OCI-LY7 (cell line): Measurements from ENCODE around the gene AOPEP. TPM values are rescaled to one million over a fixed set of nuclear protein-coding genes. Genes with fewer than 3 reads are reported as not detected.
A peak's percentile ranks its signal among the peaks of the same experiment; 100 is the strongest.

Experiments used
- BruUV-seq: library from RNA; stranded (reverse); fragments of 400-500 nt; replicated peaks from 2 replicates; lab custom pipeline; 2021; lab: Mats Ljungman, UMichigan
- CTCF ChIA-PET: fragments of 300-600 bp; sonication (Branson Sonifier 250); formaldehyde crosslinking; loops from one replicate; lab custom pipeline; 2022; ENCODE audit warnings: antibody characterized with exemption; ENCODE audit not compliant: unreplicated experiment; lab: Charles Lee
- POLR2A ChIA-PET: fragments of 300-600 bp; sonication (Branson Sonifier 250); formaldehyde crosslinking; loops from one replicate; lab custom pipeline; 2022; ENCODE audit warnings: antibody characterized with exemption; lab: Charles Lee
- DNase-seq: peaks from one replicate; pipeline ENCODE4 v3.0.0-alpha.2; 2015; ENCODE audit warnings: low spot score
- H2AFZ ChIP-seq: fragments of 200-600 bp; sonication (generic), shearing (Covaris generic); 2 replicates; pipeline ENCODE4 v1.6.1; 2014; ENCODE audit warnings: mild to moderate bottlenecking, antibody characterized with exemption, low read length, moderate library complexity
- H3K27ac ChIP-seq: fragments of 200-600 bp; sonication (generic); 2 replicates; pipeline ENCODE4 v1.5.1; 2014; ENCODE audit warnings: mixed run types, low read depth, mild to moderate bottlenecking, moderate library complexity, low read length, inconsistent platforms; ENCODE audit not compliant: poor library complexity, severe bottlenecking
- H3K36me3 ChIP-seq: fragments of 200-600 bp; sonication (generic); 2 replicates; pipeline ENCODE4 v1.6.1; 2014; ENCODE audit warnings: mild to moderate bottlenecking, antibody characterized with exemption, low read length, moderate library complexity, mixed read lengths; ENCODE audit not compliant: insufficient read depth
- H3K4me1 ChIP-seq: fragments of 200-600 bp; sonication (generic); 2 replicates; pipeline ENCODE4 v1.5.1; 2014; ENCODE audit warnings: mild to moderate bottlenecking, low read length; ENCODE audit not compliant: insufficient read depth, poor library complexity, severe bottlenecking
- H3K4me2 ChIP-seq: fragments of 200-600 bp; sonication (generic); 2 replicates; pipeline ENCODE4 v1.6.1; 2014; ENCODE audit warnings: mild to moderate bottlenecking, low read length
- H3K4me3 ChIP-seq: fragments of 200-600 bp; sonication (generic); 2 replicates; pipeline ENCODE4 v1.5.1; 2014; ENCODE audit warnings: mild to moderate bottlenecking, low read depth, low read length; ENCODE audit not compliant: poor library complexity, severe bottlenecking
- H3K79me2 ChIP-seq: fragments of 200-600 bp; sonication (generic); 2 replicates; pipeline ENCODE4 v1.6.1; 2016; ENCODE audit warnings: low read depth, mild to moderate bottlenecking, low read length, moderate library complexity, mixed read lengths; ENCODE audit not compliant: insufficient read depth
- H3K9me2 ChIP-seq: fragments of 200-600 bp; sonication (generic); 2 replicates; pipeline ENCODE4 v1.6.1; 2016; ENCODE audit warnings: mild to moderate bottlenecking, low read length, mixed read lengths; ENCODE audit not compliant: insufficient read depth
- H3K9me3 ChIP-seq: fragments of 200-600 bp; sonication (generic); 2 replicates; pipeline ENCODE4 v1.6.1; 2014; ENCODE audit warnings: mild to moderate bottlenecking, mixed run types, low read length, mixed read lengths
- H4K20me1 ChIP-seq: fragments of 200-600 bp; sonication (generic); 2 replicates; pipeline ENCODE4 v1.6.1; 2014; ENCODE audit warnings: mild to moderate bottlenecking, antibody characterized with exemption, low read length, moderate library complexity, mixed read lengths; ENCODE audit not compliant: insufficient read depth
- CTCF ChIP-seq: fragments of 200-600 bp; sonication (generic); conservative IDR thresholded peaks from 2 replicates; pipeline ENCODE4 v1.5.1; 2014; ENCODE audit warnings: mild to moderate bottlenecking, antibody characterized with exemption, low read length, moderate library complexity, mixed read lengths
- EZH2phosphoT487 ChIP-seq: fragments of 200-600 bp; sonication (generic); IDR thresholded peaks from 2 replicates; pipeline ENCODE4 v1.6.1; 2018; ENCODE audit warnings: low read depth, borderline replicate concordance, mild to moderate bottlenecking, mixed run types, antibody characterized with exemption, low read length, moderate library complexity, mixed read lengths
- intact Hi-C: fragments of 100-400 bp; cut with micrococcal nuclease; formaldehyde crosslinking; loops from one replicate; pipeline ENCODE4 v1.10.0; 2022; ENCODE audit not compliant: unreplicated experiment
- total RNA-seq, 2 experiments: library from RNA; depleted of rRNA in 1 of 2; stranded (reverse); fragments of >200 nt in 1 of 2; shearing (Covaris generic) in 1 of 2; gene quantifications; 2 replicates each; pipeline ENCODE4 v1.2.3, GENCODE V29; 2014 to 2022

AOPEP gene
- total RNA-seq, 2 experiments from 2014 or later = 17.3 to 24.3 TPM

GRCh38 chr9:94806307-94806893 lies 79.9 kb downstream of the AOPEP start:
- Histone ChIP-seq H3K36me3 (peaks cover 18% of the 10 kb centered on the region), H3K4me2 (peak overlapping the region; percentile 24; the same call in 1 of the 2 replicates), H3K4me1 (peaks cover 20% of the 10 kb centered on the region), H3K79me2 (no peaks in the 10 kb centered on the region), H3K4me3 (no peak overlapping the region), H3K9me3 (no peaks in the 10 kb centered on the region), H3K27ac (no peak overlapping the region), H4K20me1 (no peaks in the 10 kb centered on the region), H2AFZ (no peak overlapping the region), H3K9me2 (no peaks in the 10 kb centered on the region)
- no peak for TF ChIP-seq CTCF
- TF ChIP-seq EZH2phosphoT487 = no peak
- POLR2A ChIA-PET = no interaction called here
- no TSS peak for BruUV-seq
- intact Hi-C loops = no loop called here
- DNase-seq = no peak
- CTCF ChIA-PET = no interaction called here

- no peak overlapping the region; the same call in 1 of the 2 replicates for H3K4me2 ChIP-seq
- no peak for DNase-seq
- no TSS peak for BruUV-seq
- TF ChIP-seq EZH2phosphoT487 (no peak), CTCF (no peak)
- CTCF ChIA-PET = no interaction called here
- no peaks in the 10 kb centered on the region for H3K9me2 ChIP-seq
- no peaks in the 10 kb centered on the region for H3K9me3 ChIP-seq
- no peak overlapping the region for H2AFZ ChIP-seq
- no peak overlapping the region for H3K27ac ChIP-seq
- POLR2A ChIA-PET = interaction anchor here (0.6 kb wide), 1 partner anchor 68 kb away, joined by 7 read pairs; no protein-coding TSS in a partner anchor
- H3K79me2 ChIP-seq = no peaks in the 10 kb centered on the region
- no peak overlapping the region for H3K4me3 ChIP-seq
- no peaks in the 10 kb centered on the region for H4K20me1 ChIP-seq
- intact Hi-C loops = no loop called here
- H3K36me3 ChIP-seq = peaks cover 14% of the 10 kb centered on the region
- H3K4me1 ChIP-seq = peaks cover 16% of the 10 kb centered on the region
Observed at GRCh38 chr9:94807556-94807955, 81.1 kb downstream of the AOPEP start.
